A673 (cell line): ENCODE measurements around the gene KIF2A.

ENCODE experiments used
- CTCF ChIP-seq: fragments of 300-800, 200-600 bp; sonication (generic); conservative IDR thresholded peaks from 2 replicates; pipeline ENCODE4 v1.5.1; 2017; ENCODE audit warnings: low read depth, mild to moderate bottlenecking, antibody characterized with exemption, low read length, moderate library complexity, mixed read lengths
- EZH2 ChIP-seq: fragments of 200-600 bp; sonication (generic); IDR thresholded peaks from 2 replicates; pipeline ENCODE4 v1.6.1; 2017; ENCODE audit warnings: borderline replicate concordance, low read depth, mild to moderate bottlenecking, mixed read lengths, antibody characterized with exemption, low read length; ENCODE audit not compliant: poor library complexity, severe bottlenecking

GRCh38 chr5:62330302-62330701 is 24.3 kb downstream of the KIF2A start:
- no peak for TF ChIP-seq CTCF
- TF ChIP-seq EZH2: no peak
